Measurements from ENCODE around the gene ATP1A1.

- TF ChIP-seq, protein P1, sequence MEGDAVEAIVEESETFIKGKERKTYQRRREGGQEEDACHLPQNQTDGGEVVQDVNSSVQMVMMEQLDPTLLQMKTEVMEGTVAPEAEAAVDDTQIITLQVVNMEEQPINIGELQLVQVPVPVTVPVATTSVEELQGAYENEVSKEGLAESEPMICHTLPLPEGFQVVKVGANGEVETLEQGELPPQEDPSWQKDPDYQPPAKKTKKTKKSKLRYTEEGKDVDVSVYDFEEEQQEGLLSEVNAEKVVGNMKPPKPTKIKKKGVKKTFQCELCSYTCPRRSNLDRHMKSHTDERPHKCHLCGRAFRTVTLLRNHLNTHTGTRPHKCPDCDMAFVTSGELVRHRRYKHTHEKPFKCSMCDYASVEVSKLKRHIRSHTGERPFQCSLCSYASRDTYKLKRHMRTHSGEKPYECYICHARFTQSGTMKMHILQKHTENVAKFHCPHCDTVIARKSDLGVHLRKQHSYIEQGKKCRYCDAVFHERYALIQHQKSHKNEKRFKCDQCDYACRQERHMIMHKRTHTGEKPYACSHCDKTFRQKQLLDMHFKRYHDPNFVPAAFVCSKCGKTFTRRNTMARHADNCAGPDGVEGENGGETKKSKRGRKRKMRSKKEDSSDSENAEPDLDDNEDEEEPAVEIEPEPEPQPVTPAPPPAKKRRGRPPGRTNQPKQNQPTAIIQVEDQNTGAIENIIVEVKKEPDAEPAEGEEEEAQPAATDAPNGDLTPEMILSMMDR (IDR thresholded peaks at IDR 0.05), result no peak
- TF ChIP-seq EZH2 (IDR thresholded peaks at IDR 0.05; ENCODE audit: borderline replicate concordance, insufficient read depth, low read depth, low read length, poor library complexity, severe bottlenecking), result no peak
These were observed 46.6 kb upstream of the ATP1A1 start for GRCh38 chr1:116326486-116326885.
